SKM-1 (cell line): ENCODE data around the gene CLCA2.

Experiments
- DNase-seq: peaks from one replicate; lab custom pipeline; 2025; ENCODE audit not compliant: unreplicated experiment; lab: John Stamatoyannopoulos, UW

The CLCA2 gene

GRCh38 chr1:86423873-86424272 lies at the start of gene CLCA2:
CLCA2 (plus strand) TSS chr1:86424171; CDS start chr1:86424248, 77 bp downstream.
- DNase-seq = no peak

- DNase-seq = no peak
Observed at GRCh38 chr1:86375688-86376087, 48.3 kb upstream of the CLCA2 start.

GRCh38 chr1:86377341-86377740 lies 46.6 kb upstream of the CLCA2 start:
- no peak for DNase-seq

GRCh38 chr1:86378813-86379212 lies 45.2 kb upstream of the CLCA2 start:
- DNase-seq = no peak

- DNase-seq = peak; percentile 28
Observed at GRCh38 chr1:86380257-86380861, 43.6 kb upstream of the CLCA2 start.

GRCh38 chr1:86381223-86381622 lies 42.7 kb upstream of the CLCA2 start:
- no peak for DNase-seq

GRCh38 chr1:86382878-86383277 lies 41.1 kb upstream of the CLCA2 start:
- DNase-seq = no peak

GRCh38 chr1:86387916-86388627 lies 35.9 kb upstream of the CLCA2 start:
- no peak for DNase-seq

- no peak for DNase-seq
Observed at GRCh38 chr1:86388777-86389176, 35.2 kb upstream of the CLCA2 start.

GRCh38 chr1:86389307-86389706 lies 34.7 kb upstream of the CLCA2 start:
- DNase-seq = no peak

- DNase-seq = no peak
Observed at GRCh38 chr1:86394416-86394815, 29.6 kb upstream of the CLCA2 start.

GRCh38 chr1:86395751-86396497 lies 28.0 kb upstream of the CLCA2 start, which contains the start of gene ODF2L:
ODF2L (minus strand) TSS chr1:86396323; CDS start chr1:86387027, 9,296 bp downstream.
- peak; percentile 64 for DNase-seq

- DNase-seq = no peak
Observed at GRCh38 chr1:86396498-86396890, 27.5 kb upstream of the CLCA2 start.

GRCh38 chr1:86409416-86410021 lies 14.5 kb upstream of the CLCA2 start:
- DNase-seq = no peak

- DNase-seq = no peak
Observed at GRCh38 chr1:86410879-86411278, 13.1 kb upstream of the CLCA2 start.

- DNase-seq = no peak
Observed at GRCh38 chr1:86416343-86416742, 7.6 kb upstream of the CLCA2 start.

GRCh38 chr1:86419277-86419903 lies 4.6 kb upstream of the CLCA2 start:
- DNase-seq = peak; percentile 58

GRCh38 chr1:86421601-86422280 lies 2.2 kb upstream of the CLCA2 start:
- no peak for DNase-seq

GRCh38 chr1:86423473-86423872 lies 498 bp upstream of the CLCA2 start:
- no peak for DNase-seq

GRCh38 chr1:86429122-86429725 lies 5.3 kb downstream of the CLCA2 start:
- no peak for DNase-seq
